ENCODE data around the gene STK24.

GRCh38 chr13:98581971-98582702 is 5.2 kb upstream of the STK24 start:
- TF ChIP-seq CTCF (IDR thresholded peaks at IDR 0.05; ENCODE audit: insufficient read depth, low read length, poor library complexity, severe bottlenecking) (no peak), EZH2phosphoT487 (conservative IDR thresholded peaks at IDR 0.05; ENCODE audit: low read length) (no peak)

All from SU-DHL-6 (cell line).